Measurements from ENCODE around the gene ZNF488.
"Not testable (repeated sequence)": the region's sequence is repeated elsewhere in the genome, so short reads cannot be mapped to it uniquely, and the experiment has no call there.

Gene ZNF488

DNA sequence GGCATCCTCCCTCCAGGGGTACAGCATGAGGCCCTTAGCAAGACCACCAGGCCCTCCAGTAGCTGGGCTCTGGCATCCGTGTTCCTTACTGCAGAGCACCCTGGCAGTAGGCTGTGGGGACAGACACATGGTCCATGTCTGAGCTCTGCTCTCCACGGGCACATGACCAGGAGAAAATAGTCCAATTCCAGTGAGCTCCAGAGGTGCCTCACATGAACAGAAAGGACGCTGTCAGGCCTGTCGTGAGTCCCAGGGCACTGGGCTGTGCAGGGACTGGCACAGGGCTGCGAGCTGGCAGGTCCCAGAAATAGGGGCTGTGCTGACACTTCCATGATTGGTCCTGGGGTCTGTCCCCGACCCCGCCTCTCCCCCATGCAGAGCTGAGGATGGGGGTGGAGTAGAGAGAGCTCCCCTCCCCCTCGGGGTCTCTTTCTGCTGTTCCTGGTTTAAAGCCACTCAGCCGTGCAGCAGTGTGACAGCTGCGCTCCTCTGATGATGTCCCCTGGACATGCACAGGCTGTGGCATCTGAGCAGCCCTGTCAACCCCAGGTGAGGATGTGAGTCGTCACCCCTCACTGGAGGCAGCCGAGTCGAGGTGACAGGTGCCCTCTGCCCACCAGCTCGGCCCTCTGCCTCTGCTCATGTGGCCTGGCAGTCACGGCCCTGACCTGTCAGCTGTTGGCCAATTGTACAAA is 25.2 kb upstream of the ZNF488 start:
- DNase-seq: no peak

DNA sequence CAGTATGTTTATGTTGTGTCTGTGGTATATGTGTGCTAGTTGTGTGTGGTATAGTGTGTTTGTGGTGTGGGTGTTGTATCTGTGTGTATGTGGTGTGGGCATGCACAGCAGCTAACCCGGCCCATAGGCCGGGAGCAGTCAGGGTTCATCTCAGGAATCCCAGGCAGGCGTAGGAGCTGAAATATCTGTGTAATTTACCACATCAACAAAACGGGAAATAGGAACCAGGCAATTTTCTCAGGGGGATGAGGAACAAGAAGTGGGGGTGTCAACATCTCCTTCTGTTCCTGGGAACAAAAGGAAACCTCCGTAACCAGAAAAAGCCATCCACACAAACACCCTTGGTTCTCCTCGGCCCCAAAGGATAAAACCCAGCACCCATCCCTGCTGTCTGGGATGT is 24.5 kb upstream of the ZNF488 start:
- no peak for DNase-seq

DNA sequence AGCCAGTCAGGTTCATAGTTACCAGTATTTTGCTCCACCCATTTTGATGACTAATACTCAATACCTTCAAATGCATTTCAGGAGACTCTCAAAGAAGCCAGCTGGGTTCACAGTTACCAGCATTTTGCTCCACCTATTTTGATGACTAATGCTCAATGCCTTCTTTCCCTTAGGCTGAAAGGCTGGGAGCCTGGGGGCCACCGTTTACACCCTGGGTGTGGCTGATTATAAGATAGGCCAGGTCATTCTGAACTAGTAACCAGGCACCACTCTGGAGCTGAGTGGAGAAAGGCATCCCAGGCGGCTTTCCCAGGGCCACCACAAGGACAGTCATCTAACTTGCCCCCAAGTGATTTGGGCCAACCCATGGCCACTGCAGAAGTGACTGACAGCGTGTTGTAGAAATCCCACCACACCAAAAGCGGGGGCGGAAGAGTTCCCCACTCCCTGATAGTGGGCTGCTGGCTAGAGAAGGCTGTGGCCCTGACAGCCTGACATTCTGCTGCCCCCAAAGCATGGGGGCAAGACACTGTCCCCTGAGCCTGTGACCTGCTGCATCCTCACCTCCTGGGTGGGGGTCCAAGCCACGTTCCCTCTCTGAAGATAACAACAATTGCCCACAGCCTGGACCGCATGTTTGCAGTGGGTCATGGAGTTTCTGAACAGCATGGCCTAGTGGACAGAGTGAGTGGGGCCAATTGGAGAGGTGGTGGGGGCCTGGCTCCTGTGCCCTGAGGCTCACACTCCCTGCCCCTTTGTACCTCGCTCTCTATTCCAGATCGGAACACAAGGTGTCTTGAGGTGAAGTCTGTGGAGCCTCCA is 23.0 kb upstream of the ZNF488 start:
- no peak for DNase-seq

DNA sequence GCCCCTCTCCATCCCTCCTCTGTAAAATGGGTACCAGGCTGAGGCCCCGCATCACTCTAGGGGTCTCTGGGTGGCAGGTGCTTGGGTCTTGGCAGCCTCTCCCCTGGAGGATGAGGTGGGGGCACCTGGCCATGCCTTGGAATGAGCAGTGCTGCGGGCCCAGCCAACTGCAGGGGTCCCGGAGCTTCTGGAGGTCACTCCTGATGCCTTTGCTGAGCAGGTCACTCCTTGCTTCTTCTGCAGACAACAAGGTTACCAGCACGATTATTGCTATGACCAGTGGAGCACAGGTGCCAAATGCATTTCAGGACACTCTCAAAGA is 22.4 kb upstream of the ZNF488 start:
- no peak for DNase-seq

DNA sequence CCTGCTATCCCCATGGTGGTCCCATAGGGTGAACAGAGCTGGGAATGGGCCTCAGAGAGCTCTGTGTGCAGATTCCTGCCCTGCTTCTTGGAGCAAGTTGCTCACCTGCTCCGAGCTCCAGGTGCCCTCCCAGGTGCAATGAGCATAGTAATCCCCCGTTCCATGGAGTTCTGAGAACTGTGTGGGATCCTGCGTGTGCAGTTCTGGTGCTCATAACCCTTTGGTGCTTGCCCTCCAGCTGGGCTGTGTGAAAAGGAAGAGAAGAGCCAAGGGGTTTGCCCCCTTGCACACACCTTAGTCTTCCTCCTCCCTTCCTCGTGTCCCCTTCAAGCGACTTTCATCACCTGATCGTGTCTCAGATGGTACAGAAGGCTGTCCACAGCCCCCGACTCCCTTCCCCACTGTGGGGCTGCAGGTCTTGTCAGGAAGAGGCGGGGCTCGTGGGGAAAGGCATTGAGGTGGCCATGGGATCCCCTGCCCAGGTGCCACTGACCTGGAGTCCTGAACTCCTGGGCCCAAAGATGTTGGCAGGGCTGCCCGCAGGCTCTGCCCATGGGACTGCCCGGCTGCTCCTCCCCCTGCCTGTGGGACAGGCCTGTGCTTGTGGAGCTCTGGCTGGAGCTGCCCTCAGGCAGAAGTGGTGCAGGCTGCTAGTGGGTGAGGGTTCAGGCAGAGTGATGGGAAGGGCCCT is 21.9 kb upstream of the ZNF488 start:
- no peak for DNase-seq

DNA sequence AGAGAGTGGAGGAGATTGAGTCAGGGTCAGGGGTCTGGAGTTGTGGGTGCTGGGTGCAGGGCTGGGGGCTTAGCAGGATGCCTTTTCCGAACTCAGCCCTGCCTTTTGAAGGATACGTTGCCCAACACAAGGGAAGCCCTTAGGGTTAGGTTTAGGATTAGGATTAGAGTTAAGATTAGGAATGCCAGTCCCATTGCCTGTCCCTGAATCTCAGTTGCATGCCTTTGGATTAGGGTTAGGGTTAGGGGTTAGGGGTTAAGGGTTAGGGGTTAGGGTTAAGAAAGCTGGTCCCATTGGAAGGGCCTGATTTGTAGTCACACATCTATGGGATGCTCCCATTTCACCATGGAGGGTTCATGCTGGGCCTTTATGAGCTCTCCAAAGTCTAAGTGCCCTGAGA is 20.8 kb upstream of the ZNF488 start:
- no peak for DNase-seq

DNA sequence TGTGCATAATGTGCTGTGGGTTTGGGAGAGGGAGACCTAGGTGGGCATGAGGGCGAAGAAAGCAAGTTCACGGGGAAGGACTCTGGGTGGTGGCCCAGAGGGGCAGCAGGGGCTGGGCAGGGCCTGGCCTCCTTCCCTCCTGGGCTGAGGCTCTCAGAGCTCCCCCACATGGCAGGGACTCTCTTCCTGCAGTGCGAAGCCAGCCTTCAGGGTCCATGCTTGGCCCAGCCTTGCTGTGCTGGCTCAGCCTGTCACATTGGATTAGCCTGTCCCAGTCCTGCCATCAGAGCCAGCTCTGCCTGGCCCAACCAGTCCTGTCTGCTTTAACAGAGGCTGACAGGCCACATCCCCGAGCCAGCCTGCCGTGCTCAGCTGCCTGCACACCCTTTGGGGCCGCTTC is 20.4 kb upstream of the ZNF488 start:
- no peak for DNase-seq

DNA sequence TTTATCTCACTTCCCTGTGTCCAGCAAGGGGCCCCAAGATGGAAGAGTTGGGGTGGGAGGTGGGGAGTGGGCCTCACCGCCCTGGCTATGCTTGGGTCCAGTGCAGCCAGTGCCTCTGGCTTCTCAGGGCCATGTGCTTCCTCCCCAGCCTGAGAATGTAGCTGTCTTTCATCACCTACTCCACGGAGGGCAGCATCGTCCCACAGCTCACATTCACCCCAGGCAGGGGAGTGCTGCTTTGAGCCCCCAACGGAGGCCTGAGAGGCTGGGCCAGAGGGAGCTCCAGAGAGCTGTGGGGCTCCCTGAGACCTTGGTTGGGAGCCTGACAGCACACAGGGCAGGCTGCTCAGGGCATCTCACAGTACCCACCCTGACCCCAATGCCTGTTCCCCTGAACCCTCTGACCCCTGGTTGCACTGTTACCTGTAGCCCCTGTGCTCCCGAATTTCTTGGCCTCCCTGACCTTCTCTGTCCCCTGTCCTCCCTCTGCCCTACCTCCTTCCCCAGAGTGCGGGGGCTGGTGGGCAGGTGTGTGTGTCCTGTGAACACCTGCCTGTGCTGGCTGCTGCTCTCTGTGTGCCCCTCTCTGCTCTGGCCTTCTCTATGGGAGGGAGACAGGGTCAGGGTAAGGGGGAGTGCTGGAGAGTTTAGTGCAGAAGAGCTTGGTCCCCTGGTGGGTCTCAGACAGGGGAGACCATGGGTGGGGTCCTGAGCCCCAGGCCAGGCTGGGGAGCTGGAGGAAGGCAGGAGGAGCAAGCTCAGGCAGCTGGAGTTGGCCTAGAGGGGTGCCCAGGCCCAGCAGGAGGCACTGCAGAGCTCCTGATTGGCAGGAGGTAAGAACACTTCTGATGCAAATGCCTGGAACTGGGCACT is 19.6 kb upstream of the ZNF488 start:
- no peak for DNase-seq

DNA sequence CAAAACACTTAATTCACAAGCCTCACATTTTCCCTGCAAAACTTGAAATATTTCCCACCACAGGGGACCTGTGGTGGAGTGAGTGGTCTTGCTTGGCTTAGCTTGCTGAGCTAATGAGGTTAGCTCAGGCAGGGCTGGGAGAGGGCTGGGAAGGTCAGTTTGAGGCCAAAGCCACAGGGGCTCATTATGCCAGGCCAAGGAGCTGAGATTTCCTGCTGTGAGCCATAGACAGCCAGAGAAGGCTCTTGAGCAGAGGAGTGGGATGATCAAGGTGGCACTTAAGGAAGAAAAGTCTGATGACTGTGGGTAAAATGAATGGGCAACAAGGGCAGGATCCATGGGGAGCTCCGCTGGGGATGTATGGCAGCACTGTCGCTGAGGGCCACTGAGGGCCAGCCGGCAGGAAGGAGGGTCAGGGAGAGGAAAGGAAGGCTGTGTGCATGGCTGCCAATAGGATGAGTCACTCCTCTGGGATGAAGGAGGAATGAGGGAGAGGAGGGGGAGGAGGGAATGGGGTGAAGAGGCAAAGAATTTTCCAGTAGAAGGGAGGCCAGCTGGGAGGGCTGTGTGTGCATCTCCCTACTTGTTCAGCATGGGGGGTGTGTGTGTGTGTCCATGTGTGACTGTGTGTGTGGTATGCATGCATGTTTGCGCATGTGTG is 18.7 kb upstream of the ZNF488 start:
- DNase-seq: no peak

DNA sequence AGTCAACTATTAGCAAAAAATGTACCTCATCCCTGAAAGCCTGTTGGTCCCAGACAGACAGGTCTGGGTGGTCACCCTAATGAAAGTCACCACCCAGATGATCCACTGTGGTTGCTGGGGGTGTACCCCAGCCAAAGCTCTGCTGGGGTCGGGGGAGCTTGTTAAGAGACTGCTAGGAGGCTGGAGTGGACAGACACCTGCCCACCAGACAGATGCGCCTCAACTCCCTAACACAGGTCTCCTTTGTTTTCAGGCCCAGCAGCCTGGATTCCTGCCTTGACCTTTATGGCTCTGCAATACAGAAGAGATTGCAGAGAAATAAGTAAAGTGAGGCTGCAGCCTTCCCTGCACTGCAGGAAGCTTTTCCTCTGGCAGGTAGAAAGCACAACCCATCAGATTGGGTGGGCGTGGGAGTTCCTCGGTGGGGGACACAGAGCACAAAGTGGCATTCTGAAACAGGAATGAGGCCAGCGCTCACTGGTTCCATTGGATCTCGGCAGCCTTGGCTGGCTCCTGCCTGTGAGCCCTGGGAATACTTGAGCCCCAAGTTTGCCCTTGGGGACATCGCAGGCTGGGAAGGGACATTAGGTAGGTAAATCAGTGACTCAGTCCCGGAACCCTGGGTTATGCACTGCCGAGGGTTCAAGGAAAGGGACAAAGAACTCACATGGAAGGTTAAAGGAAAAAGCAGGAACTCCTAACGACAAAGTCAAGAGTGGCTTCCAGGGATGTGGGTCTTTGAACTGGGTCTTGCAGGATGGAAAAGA is 18.0 kb upstream of the ZNF488 start:
- no peak for DNase-seq

DNA sequence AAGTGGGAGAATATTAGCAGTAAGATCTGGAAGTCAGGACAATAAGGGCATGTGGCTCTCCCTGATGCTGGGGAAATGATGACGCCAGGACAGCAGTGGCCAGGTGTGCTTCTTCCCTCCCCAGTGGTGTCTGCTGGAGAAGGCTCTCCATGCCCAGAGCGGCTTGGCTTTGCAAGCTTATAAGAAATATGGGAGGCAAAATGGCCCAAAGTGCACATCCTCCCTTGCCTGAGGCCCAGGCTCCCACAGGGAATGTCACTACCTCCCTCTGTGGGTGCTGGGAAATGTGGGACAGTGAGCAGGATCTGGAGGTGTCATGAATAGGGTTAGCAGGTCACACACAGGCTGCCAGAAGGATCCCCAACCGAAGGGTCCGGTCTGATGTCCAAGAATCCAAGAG is 17.1 kb upstream of the ZNF488 start:
- DNase-seq: no peak

DNA sequence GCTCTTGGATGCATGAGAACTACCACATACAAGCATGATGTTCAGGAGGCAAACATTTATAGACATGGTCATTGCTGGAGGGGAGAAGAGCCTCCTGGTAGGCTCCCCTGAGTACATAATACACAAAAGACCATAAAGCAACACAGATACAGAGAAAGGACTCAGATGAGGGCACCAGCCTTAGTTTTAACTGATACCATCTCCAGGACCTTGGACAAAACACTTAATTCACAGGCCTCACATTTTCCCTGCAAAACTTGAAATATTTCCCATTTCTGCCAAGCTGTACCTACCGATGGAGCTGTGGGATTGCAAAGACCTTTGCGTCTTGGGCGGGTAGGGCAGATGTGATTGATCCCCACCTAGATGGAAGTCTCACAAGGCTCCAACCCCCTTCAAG is 16.7 kb upstream of the ZNF488 start:
- DNase-seq: no peak

DNA sequence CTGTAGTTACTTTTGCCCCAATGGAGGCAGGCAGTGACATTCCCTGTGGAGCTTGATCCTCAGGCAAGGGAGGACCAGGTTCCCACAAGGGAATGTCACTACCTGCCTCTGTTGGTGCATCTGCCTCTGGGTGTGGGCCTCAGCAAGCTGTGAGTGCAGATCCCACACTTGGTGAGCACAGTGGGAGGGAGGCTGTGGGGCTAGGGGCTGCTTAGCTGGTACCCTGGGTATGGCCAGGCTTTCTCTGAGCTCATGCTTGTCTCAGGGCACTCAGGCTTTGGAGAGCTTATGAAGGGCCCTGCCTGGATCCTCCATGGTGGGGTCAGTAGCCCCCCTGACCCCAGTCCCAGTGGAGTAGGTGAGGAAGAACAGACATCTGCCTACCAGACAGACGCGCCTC is 16.2 kb upstream of the ZNF488 start:
- DNase-seq: no peak

DNA sequence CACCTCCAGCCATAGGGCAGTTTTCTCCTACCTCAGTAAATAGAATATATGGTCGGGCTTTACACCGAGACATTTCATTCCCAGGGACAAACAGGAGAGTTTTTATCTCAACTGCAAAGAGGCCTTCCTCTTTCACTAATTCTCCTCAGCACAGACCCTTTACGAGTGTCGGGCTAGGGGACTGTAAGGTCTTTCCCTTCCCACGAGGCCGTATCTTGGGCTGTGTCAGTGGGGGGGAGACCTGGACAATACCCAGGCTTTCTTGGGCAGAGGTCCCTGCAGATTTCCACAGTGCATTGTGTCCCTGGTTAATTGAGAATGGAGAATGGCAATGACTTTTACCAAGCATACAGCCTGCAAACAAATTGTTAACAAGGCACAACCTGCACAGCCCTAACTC is 13.2 kb upstream of the ZNF488 start:
- no peak for DNase-seq

DNA sequence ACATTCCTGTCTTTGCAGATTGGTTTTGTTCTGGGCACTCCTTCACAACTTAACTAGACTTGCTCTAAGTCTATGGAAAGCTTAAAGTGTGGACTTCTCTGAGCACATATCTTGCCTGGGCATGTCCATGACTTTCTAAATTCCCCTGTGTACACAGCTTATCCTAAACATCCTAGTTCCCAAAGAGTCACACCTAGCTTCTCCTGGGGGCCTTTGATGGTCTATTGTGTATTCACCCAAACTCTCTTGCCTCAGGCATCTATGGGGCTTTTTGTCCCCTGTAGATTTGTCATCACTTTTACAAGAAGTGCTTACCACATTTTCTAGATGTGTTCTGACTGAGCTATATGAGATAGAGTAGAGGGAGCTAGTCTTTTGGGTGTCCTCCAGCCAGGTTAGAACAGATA is 12.2 kb upstream of the ZNF488 start:
- DNase-seq: no peak

DNA sequence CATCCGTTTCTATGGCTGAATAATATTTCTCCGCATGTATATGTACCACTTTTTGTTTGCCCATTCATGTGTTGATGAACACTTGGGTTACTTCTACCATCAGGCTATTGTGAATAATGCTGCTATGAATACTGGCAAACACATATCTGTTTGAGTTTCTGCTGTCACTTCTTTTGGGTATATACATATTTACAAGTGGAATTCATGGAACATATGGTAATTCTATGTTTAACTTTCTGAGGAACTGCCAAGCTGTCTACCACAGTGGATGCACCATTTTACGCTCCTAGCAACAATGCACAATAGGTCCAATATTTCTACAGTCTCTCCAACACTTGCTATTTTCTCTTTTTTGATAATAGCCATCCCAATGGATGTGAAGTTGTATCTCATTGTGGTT is 5.5 kb upstream of the ZNF488 start:
- no peak for DNase-seq

DNA sequence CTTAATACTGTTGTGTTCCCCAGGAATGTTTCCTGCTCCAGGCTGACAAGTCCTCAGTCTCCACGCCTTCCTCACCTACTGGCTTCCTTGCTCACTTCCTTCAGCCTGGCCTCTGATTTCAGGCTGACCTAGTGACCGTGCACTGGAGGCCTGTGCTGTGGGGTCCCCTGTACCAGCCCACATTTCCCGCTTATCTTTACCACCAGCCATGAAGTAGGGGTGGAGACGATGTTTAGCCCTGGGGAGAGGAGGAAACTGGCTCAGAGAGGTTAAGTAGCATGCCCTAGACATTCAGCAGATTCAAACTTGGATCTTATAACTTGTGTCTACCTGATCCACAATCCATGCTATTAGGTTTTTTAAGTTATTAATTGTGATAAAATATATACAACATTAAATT is 4.8 kb upstream of the ZNF488 start:
- no peak for DNase-seq

DNA sequence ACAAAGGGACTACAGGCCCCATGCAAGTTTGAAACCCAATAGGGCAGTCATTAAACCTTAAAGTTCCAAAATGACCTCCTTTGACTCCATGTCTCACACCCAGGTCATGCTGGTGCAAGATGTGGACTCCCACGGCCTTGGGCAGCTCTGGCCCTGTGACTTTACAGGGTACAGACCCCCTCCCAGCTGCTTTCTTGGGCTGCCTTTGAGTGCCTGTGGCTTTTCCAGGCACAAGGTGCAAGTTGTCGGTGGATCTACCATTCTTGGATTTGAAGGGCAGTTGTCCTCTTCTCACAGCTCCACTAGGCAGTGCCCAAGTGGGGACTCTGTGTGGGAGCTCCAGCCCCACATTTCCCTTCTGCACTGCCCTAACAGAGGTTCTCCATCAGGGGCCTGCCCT is 2.0 kb upstream of the ZNF488 start:
- DNase-seq: not testable (repeated sequence)

DNA sequence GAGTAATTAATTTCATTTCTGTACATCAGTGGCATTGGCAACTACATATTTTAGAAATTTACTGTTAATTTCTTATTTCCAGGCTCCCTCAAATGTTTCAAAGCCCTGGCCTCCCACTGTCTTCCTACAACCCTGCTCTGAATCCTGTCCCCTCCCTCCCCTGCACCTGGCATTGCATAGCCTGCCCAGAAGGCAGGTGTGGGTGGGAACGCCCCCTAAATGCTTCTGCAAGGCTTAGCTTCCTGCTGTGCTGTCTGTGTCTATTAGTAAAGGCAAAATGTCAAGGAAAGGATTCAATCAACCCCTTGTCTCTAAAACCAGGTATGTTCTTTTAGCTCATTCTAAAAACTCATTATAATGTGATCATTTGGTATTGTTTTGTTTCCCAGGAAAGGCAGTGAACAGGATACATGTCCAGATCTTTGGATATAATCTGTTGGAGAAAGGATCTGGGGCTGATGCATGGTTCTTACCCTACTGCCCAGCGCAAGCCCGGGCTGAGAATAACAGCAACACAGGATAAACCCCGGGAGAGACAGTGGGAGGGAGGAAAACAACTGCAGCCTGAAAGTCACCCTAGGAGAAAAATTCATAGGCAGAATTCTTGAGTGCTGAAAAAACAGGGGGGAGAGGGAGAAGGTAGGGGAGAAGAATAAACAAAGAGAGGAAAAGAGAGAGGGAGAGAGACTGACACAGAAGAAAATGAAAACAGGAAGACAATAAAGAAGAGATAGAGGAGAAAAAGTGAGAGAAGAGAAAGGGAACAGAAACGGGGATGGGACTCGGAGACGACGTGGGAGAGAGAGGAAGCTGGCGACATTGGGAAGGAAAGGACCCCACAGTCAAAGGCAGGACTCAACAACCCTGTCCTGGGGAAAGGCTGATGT is 589 bp downstream of the ZNF488 start:
- DNase-seq: no peak

DNA sequence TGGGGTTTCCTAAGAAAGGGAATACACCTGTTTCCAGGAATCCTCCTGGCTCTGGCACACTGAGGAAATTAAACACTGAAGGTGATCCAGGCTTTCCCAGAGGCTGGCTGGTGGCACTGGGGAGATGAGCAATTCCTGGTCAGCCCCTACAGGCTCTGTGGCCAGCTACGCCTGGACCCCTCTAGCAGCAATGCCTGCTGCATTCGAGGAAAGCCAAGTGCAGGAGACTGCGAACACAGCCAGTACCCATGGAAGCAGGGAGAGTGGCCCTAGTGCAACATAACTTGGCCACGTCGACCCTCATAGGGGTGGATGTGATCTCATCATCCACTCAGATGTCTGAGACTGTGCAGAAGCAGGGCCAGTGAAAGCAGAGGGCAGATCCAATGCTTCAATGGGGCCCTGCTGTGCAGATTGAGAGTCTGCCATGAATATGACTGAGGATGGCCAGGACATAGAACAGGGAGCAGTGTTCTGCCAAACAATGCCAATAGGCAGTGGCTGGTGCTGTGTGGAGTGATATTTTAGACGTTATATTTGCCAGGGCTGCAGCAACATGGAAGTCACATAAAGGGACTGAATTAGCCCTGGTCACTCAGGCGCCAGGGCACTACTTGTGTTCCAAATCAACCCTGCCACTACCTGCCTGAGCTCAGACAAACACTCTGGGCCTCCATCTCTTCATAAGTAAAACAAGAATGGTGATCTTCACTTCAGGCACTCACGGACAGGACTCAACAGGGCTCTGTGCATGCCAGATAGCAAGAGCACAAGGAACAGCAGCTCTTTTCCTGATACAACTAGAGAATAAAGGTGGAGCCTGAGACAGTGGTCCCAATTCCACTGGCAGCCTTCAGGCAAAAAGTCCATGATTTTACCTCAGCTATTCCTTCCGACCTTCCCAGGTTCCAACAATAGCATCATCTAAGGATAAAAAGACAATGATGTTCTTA is 2.4 kb downstream of the ZNF488 start:
- DNase-seq: no peak
